HG02571 (cell line): Measurements from ENCODE around the gene PLAGL2.
"Not testable (repeated sequence)": the region's sequence is repeated elsewhere in the genome, so short reads cannot be mapped to it uniquely, and the experiment has no call there.

Experiments
- ATAC-seq: cut with Tn5 transposase; IDR thresholded peaks from one replicate; pipeline ENCODE4 v1.9.1; 2021; ENCODE audit warnings: mild to moderate bottlenecking, moderate library complexity; ENCODE audit not compliant: unreplicated experiment

Gene PLAGL2

DNA sequence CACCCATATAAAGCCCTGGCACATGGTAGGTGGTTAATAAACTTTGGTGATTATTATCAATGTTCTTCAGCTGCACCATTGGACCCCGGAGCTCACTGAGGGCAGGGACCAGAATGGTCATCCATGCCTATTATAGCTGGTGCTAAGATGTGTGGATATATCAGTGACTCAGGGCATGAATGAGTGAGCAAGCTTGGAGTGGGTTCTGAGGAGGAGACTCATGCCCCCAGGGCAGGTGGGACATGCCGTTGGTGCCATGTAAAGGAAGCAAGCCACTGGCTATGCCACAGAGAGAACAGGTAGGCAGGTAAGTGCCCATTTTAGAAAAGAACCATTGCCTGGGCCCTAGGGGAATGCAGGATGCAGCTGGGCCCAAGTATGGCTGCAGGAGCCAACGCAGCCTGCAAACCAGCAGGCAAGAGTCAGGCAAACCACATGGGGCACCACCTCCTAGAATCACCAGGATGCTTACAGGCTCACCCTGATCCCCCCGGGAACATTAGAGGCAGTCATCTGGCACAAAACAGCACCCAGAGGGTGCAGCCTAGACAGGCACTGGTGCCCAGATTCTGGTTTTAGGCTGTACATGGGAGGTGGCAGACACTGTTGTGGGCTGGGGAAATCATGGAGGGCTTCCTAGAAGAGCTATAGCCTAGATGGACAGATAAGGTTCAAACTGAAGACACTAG is 23.5 kb downstream of the PLAGL2 start:
- ATAC-seq = no peak

DNA sequence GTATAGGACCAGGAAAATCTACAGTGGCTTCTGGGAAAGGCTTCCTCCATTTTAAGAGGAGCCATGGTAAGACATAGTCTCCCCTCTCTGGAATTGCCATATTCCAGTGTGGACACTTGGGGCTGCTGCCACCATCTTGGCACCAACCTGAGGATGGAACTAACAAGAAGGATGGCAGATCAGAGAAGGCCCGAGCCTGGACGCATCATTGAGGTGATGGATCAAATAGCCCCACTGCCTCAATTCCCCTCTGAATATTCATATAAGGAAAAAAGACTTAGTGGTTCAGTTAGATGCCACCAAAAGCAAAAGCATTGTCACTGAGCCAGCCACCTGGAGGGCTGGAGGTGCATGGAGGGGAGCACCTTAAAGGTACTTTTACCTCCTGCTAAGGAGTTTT is 25.9 kb downstream of the PLAGL2 start:
- ATAC-seq = no peak

DNA sequence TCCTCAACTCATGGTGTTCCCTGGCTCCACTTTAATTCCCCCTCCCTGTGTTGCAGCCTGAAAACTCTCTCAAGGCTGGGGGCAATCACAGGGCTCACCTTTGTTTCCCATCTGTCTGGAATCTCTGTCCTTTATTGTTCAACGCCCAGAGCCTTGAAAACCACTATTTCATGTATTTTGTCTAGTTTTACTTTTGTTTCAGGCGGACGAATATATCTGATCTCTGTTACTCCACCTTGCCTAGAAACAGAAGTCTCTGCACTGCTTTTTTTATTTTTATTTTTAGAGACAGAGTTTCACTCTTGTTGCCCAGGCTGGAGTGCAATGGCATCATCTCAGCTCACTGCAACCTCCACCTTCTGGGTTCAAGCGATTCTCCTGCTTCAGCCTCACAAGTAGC is 27.6 kb downstream of the PLAGL2 start:
- no peak for ATAC-seq

DNA sequence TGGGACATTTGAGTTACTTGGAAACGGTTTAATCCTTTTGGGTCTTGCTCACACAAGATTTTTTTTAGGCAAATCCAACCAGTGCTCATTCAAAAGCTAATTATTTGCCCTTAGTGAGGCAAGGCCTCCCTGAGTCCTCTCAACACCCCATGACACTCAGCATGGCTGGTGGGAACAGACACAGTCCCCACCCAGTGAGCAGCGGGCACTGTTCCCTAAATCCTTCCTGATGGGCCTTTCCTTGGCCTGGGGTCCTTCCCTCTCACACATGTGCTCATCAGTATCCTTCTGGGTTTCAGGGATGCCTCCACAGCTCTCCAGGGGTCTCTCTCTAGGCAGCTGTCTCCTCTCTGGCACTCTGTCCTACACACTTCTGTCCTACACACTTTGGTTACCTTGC is 28.0 kb downstream of the PLAGL2 start:
- no peak for ATAC-seq

DNA sequence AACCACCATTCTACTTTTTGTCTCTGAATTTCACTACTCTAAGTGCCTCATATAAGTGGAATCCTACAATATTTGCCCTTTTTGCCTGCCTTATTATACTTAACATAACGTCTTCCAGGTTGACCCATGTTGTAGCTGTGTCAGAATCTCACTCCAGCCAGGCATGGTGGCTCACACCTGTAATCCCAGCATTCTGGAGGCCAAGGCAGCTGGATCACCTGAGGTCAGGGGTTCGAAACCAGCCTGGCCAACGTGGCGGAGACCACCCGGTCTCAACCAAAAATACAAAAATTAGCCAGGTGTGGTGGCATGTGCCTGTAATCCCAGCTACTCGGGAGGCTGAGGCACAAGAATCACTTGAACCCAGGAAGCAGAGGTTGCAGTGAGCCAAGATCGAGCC is 29.8 kb downstream of the PLAGL2 start:
- not testable (repeated sequence) for ATAC-seq

DNA sequence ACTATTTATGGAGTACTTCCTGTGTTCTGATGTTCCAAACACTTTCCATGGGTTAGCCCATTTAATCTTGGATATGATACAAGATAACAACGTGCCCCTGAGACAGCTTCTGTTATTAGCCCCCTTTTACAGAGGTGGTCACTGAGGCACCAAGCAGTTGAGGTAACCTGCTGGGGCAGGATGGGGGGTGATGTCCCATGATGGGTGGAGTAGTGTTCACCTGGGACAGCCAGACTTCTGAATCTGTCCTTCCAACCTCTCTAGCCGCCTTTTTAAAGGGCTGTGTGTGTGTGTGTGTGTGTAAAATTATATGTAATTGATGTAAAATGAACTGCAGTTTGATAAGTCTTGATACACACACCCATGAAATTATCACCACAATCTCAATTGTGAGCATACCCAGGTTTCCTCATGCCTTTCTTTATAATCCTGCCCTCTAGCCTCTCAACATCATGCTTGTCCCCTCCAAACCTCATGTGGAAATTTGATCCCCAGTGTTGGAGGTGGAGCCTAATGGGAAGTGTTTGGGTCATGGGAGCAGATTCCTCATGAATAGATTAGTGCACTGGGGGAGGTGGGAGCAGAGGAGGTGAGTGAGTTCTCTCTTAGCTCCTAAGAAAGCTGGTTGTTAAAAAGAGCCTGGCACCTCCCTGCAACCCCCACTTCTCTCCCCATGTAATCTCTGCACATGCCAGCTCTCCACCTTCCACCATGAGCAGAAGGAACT is 39.2 kb downstream of the PLAGL2 start:
- ATAC-seq = no peak

DNA sequence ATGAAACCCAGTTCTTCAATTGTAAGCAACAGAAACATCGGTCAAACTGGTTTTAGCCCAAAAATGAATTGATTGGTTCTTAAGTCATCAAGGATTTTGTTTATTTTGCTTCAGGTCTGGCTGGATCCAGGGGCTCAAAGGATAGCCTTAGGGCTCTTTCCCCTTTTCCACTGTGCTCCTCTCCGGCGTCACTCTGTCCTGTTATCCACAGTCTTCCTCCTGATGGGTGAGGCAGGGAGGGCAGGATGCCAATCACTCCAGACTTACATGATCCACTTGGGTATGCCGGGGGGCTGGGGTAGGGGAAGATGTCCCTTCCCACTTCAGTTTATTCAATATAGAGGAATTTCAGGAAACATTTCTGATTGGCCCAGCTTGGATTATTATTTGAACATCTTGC is 40.0 kb downstream of the PLAGL2 start:
- ATAC-seq = no peak

DNA sequence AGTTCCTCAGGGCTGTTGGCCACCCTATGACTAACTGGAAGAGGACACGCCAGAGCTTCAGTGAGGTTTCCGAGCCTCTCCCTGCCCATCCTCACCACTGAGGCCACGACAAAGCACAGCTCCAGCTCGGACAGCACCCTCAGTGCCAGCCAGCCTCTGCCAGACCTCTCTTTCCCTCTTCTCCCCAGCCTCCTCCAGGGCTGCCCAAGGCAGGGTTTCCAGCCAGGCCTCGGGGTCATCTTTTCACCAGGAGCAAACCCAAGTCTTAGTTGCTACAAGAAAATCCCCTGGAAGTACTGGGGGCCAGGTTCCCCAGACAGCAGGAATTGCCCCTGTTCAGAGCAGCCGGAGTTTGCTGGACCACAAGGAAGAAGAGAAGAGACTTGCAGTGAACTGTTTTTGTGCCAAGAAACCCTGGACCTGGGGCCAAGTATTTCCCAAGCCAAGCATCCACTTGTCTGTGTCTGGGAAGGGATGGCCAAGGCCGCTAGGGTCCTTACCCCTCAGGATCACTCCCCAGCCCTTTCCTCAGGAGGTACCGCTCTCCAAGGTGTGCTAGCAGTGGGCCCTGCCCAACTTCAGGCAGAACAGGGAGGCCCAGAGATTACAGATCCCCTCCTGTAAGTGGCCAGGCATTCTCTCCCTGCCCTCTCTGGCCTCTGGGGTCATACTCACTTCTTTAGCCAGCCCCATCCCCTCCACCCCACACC is 41.6 kb downstream of the PLAGL2 start:
- no peak for ATAC-seq

DNA sequence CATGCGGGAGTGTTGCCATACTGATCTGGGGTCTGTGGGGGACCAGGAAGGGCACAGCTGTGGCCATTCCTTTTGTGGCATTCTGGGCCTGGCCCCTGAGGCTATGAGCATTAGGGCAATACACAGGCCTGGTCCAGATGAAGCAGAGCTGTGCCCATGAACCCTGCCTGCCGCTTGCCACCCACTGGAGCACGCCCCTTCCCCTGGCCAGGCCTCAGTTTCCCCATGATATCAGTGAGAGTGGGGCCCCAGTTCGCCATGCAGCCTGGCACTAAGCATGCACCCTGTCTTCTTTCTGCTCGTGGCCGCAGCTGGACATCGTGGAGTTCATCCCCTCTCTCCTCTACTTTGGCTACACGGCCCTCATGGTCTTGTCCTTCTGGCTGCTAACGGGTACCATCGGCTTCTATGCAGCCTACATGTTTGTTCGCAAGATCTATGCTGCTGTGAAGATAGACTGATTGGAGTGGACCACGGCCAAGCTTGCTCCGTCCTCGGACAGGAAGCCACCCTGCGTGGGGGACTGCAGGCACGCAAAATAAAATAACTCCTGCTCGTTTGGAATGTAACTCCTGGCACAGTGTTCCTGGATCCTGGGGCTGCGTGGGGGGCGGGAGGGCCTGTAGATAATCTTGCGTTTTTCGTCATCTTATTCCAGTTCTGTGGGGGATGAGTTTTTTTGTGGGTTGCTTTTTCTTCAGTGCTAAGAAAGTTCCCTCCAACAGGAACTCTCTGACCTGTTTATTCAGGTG is 42.4 kb downstream of the PLAGL2 start:
- ATAC-seq = no peak

DNA sequence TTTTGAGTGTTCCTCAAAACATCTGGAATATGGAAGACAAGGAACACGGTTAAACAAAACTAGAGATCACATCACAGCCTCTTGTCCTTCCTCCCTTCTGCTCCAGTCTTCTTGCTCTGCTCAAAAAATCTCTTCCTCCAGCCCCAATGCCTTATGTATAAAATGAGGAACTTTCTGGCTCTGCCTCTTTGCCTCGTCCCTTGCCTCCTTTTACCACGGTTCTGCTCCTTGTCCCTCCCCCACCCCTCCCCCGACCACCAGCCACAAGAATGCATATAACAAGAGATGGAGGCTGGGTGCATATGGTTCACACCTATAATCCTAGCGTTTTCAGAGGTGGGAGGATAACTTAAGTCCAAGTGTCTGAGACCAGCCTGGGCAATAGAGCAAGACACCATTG is 43.6 kb downstream of the PLAGL2 start:
- no peak for ATAC-seq

DNA sequence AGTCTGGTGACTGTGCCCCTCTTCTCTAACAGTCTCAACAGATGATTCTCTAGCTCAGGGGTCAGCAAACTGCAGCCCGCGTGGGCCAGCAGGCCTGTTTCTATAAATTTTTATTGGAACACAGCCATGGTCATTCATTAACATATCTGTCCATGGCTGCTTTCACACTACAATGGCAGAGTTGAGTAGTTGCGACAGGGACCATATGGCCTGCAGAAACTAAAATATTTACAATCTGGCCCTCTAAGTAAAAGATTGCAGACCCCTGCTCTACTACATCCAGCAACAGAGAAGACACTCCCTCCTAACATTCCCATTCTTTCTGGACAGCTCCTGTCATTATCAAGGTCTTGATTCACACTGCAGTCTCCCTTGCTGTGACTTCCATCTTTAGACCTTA is 45.2 kb downstream of the PLAGL2 start:
- no peak for ATAC-seq

DNA sequence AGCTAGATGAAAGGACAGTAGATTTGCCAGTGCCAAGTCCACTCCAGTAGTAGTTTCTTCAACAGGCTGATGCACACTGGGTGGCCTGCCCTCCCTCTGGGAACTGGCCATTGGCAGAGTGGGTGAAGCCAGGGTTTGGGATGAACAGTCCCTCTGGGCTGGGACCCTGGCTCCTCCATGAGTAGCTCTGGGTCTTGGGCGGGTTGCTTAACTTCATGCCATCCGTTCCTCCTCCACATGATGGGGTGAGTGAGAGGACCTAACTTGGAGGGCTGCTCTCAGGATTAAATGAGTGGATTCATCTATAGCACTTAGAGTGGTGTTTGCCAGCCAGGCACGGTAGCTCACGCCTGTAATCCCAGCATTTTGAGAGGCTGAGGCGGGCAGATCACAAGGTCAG is 47.2 kb downstream of the PLAGL2 start:
- ATAC-seq = no peak

DNA sequence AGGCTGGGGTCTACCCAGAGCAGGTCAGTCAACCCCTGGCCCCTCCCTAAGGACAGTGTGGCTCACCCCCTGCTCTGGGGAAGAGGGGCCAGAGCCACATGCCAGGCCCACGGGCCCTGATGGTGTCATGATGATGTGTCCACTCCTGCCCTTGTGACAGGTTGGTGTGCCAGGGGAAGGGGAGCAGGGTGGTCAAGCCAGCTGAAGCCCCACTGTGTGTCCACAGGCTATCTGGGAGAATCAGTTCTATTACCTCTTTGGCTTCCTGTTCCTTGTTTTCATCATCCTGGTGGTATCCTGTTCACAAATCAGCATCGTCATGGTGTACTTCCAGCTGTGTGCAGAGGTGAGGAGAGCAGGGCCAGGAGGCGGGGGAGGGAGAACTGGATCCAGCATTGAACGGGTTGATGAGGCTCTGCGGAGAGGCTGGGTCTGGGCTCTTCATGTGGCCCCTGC is 47.7 kb downstream of the PLAGL2 start:
- no peak for ATAC-seq

DNA sequence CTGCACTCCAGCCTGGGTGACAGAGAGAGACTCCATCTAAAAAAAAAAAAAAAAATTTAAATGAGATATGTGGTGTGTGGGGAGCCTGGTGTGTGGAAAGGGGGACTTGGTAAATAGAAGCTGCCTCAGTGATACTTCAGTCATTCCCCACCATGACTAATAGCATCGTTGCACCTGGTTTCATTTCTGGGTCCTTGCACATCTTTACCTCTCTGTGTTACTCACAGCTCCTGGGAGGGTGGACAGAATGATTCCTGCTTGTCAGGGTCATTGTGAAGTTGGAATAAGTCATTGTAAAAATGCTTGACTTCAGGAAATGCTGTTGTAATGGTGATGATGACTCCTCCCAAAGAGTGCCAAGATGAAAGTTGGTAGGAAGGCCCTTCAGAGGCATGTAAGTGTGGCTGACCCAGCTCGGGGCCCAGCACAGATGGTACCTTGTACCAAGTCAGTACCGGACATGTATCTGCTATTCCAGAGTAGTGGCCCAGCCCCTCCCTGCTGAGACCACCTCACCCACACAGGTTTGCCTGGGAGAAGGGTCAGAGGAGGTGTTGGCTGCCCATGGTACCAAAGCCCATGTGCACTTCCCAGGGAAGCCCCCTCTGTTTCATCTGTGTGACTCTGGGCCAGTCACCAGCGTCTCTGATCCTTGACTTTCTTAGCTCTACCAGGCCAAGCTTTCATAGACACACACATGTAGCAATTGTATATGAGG is 48.4 kb downstream of the PLAGL2 start:
- ATAC-seq = no peak

DNA sequence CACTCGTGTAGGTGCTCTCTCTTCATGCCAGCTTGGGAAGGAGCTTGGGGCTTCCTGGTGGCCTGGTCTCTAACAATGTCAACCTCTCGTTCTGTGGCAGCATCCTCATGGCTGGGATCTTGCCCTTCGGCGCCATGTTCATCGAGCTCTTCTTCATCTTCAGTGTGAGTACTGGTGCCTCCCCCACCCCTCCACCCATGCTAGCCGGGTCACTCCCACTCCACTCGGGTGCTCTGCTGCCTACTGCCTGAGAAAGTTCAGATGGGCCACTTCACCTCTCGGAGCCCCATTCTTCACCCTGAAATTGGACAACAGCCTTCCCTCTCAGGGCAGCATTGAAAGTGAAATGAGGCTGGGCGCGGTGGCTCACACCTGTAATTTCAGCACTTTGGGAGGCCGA is 49.2 kb downstream of the PLAGL2 start:
- no peak for ATAC-seq

DNA sequence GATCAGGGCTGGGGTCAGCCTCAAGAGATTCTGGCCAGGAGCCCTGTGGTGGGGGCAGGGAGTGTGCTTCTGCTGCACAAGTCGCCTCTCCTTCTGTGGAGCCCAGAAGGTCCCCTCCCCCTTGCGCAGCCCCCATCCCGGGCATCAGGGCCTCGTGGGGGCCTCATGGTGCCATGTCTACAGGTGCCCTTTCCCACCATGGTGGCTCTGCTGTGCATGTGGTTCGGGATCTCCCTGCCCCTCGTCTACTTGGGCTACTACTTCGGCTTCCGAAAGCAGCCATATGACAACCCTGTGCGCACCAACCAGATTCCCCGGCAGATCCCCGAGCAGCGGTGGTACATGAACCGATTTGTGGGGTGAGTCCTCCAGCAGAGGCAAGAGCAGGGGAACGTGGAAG is 49.9 kb downstream of the PLAGL2 start:
- no peak for ATAC-seq

DNA sequence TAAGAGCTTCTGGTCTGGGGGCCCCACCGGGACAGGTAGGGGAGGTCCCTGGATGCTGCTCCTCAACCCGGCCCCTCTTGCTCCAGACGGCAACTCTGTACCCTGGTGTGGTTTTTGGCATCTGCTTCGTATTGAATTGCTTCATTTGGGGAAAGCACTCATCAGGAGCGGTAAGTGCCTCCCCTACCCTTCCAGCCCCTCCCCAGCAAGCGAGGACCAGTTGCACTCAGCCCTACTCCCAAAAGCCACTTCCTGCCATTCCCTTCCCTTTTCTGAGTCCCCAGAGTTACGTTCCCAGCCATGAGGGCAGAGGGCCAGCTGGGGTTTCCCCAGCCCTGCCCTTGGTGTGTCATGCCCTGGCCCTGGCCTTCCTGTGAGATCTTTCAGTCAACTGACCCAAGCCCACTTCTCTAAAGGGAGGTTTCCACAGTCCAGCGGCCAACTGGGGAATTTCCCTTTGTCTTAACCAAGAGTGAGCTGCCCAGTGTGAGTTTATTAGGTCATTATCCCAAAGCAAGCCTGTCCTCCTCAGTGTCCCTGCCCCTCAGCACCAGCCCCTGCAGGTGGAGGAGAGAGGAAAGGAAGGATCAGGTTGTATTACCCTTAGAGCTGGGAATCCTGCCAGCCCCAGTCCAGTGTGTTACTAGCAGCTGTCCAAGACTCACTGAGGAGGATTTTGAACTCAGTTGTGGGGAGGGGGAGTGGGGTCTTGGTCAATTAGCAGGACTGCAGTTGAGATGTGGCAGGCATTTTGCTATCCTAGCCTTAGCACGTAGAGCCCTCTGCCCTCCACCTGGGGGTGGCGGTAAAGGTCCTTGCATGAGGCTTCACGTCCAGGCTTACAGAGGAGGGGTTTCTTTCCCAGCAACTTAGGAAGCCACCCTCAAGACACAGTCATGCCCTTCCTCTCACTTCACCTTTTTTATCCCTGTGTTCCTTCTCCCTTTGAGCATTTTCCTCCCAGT is 52.2 kb downstream of the PLAGL2 start:
- peak; percentile 47 for ATAC-seq

DNA sequence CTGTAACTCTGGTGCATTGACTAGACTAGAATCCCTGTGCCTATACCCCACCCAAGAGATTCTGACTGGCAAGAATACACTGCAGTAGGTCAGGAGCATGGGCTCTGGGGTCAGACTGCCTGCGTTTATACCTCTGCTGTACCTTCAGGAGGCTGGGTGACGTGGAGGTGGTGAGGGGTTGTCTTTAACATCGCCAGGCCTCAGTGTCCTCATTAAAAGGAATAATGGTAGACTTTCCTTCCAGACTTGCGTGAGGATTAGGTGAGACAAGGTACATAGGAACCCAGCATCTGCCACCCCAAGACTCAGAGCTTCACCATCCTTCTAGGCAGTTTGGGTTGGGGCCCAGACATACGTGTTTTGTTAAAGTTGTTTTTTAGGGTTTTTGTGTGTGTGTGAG is 53.8 kb downstream of the PLAGL2 start:
- no peak for ATAC-seq

DNA sequence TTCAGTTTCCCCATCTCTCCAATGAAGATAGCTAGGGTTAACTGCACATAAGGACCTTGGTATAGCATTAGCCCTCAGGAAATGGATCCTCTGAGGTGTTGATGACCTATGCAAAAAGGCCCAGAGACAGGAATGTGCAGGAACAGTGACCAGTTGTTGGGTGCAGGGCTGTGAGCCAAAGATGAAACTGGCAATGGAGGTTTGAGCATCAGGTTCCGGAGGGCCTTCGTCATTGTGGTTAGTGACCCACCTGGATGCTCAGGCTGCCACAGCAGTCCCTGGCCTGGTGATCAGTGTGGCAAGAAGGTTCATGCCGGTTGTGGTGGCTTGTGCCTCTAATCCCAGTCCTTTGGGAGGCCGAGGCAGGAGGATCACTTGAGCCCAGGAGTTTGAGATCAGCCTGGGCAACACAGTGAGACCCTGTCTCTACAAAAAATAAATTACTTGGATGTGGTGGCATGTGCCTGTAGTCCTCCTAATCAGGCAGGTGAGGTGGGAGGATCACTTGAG is 54.3 kb downstream of the PLAGL2 start:
- no peak for ATAC-seq
